OCI-LY7 (cell line): ENCODE results near the gene RPAIN. TPM values are rescaled to one million over a fixed set of nuclear protein-coding genes. Genes with fewer than 3 reads are reported as not detected.

Source experiments
- BruUV-seq: library from RNA; stranded (reverse); fragments of 400-500 nt; replicated peaks from 2 replicates; lab custom pipeline; 2021; lab: Mats Ljungman, UMichigan
- CTCF ChIA-PET: fragments of 300-600 bp; sonication (Branson Sonifier 250); formaldehyde crosslinking; loops from one replicate; lab custom pipeline; 2022; ENCODE audit warnings: antibody characterized with exemption; ENCODE audit not compliant: unreplicated experiment; lab: Charles Lee
- POLR2A ChIA-PET: fragments of 300-600 bp; sonication (Branson Sonifier 250); formaldehyde crosslinking; loops from one replicate; lab custom pipeline; 2022; ENCODE audit warnings: antibody characterized with exemption; lab: Charles Lee
- DNase-seq: peaks from one replicate; pipeline ENCODE4 v3.0.0-alpha.2; 2015; ENCODE audit warnings: low spot score
- H2AFZ ChIP-seq: fragments of 200-600 bp; sonication (generic), shearing (Covaris generic); 2 replicates; pipeline ENCODE4 v1.6.1; 2014; ENCODE audit warnings: mild to moderate bottlenecking, antibody characterized with exemption, low read length, moderate library complexity
- H3K27ac ChIP-seq: fragments of 200-600 bp; sonication (generic); 2 replicates; pipeline ENCODE4 v1.5.1; 2014; ENCODE audit warnings: mixed run types, low read depth, mild to moderate bottlenecking, moderate library complexity, low read length, inconsistent platforms; ENCODE audit not compliant: poor library complexity, severe bottlenecking
- H3K36me3 ChIP-seq: fragments of 200-600 bp; sonication (generic); 2 replicates; pipeline ENCODE4 v1.6.1; 2014; ENCODE audit warnings: mild to moderate bottlenecking, antibody characterized with exemption, low read length, moderate library complexity, mixed read lengths; ENCODE audit not compliant: insufficient read depth
- H3K4me1 ChIP-seq: fragments of 200-600 bp; sonication (generic); 2 replicates; pipeline ENCODE4 v1.5.1; 2014; ENCODE audit warnings: mild to moderate bottlenecking, low read length; ENCODE audit not compliant: insufficient read depth, poor library complexity, severe bottlenecking
- H3K4me2 ChIP-seq: fragments of 200-600 bp; sonication (generic); 2 replicates; pipeline ENCODE4 v1.6.1; 2014; ENCODE audit warnings: mild to moderate bottlenecking, low read length
- H3K4me3 ChIP-seq: fragments of 200-600 bp; sonication (generic); 2 replicates; pipeline ENCODE4 v1.5.1; 2014; ENCODE audit warnings: mild to moderate bottlenecking, low read depth, low read length; ENCODE audit not compliant: poor library complexity, severe bottlenecking
- H3K79me2 ChIP-seq: fragments of 200-600 bp; sonication (generic); 2 replicates; pipeline ENCODE4 v1.6.1; 2016; ENCODE audit warnings: low read depth, mild to moderate bottlenecking, low read length, moderate library complexity, mixed read lengths; ENCODE audit not compliant: insufficient read depth
- H3K9me2 ChIP-seq: fragments of 200-600 bp; sonication (generic); 2 replicates; pipeline ENCODE4 v1.6.1; 2016; ENCODE audit warnings: mild to moderate bottlenecking, low read length, mixed read lengths; ENCODE audit not compliant: insufficient read depth
- H3K9me3 ChIP-seq: fragments of 200-600 bp; sonication (generic); 2 replicates; pipeline ENCODE4 v1.6.1; 2014; ENCODE audit warnings: mild to moderate bottlenecking, mixed run types, low read length, mixed read lengths
- H4K20me1 ChIP-seq: fragments of 200-600 bp; sonication (generic); 2 replicates; pipeline ENCODE4 v1.6.1; 2014; ENCODE audit warnings: mild to moderate bottlenecking, antibody characterized with exemption, low read length, moderate library complexity, mixed read lengths; ENCODE audit not compliant: insufficient read depth
- CTCF ChIP-seq: fragments of 200-600 bp; sonication (generic); conservative IDR thresholded peaks from 2 replicates; pipeline ENCODE4 v1.5.1; 2014; ENCODE audit warnings: mild to moderate bottlenecking, antibody characterized with exemption, low read length, moderate library complexity, mixed read lengths
- EZH2phosphoT487 ChIP-seq: fragments of 200-600 bp; sonication (generic); IDR thresholded peaks from 2 replicates; pipeline ENCODE4 v1.6.1; 2018; ENCODE audit warnings: low read depth, borderline replicate concordance, mild to moderate bottlenecking, mixed run types, antibody characterized with exemption, low read length, moderate library complexity, mixed read lengths
- intact Hi-C: fragments of 100-400 bp; cut with micrococcal nuclease; formaldehyde crosslinking; loops from one replicate; pipeline ENCODE4 v1.10.0; 2022; ENCODE audit not compliant: unreplicated experiment
- total RNA-seq, 2 experiments: library from RNA; depleted of rRNA in 1 of 2; stranded (reverse); fragments of >200 nt in 1 of 2; shearing (Covaris generic) in 1 of 2; gene quantifications; 2 replicates each; pipeline ENCODE4 v1.2.3, GENCODE V29; 2014 to 2022

The RPAIN gene
- total RNA-seq, 2 experiments from 2014 or later, result 88.9 to 99.6 TPM

DNA sequence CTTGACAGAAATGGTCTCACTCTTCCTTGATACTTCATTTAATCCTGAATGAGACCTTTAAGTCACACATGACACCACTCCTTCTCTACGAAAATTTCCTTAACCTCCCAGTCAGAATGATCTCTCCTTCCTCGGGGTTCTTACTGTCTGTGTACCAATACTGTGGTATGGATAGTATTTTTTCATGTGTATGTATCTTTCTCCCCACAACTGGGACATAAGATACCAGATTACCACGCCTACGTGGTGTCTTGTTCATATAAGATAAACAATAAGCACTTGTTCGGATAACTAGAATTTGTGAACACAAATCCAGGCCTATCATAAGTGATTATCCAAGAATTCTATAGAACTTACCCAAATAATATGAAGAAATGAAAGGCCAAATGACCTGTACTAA lies 11.8 kb upstream of the RPAIN start:
- H3K9me3 ChIP-seq, result no peaks in the 10 kb centered on the region
- no peak overlapping the region for H3K4me3 ChIP-seq
- intact Hi-C loops, result no loop called here
- ChIA-PET CTCF (no interaction called here), POLR2A (no interaction called here)
- peaks cover 36% of the 10 kb centered on the region; the same call in 1 of the 2 replicates for H3K79me2 ChIP-seq
- DNase-seq, result no peak
- no peaks in the 10 kb centered on the region for H3K4me1 ChIP-seq
- no TSS peak for BruUV-seq
- TF ChIP-seq CTCF, result no peak
- no peak for TF ChIP-seq EZH2phosphoT487
- peaks cover 97% of the 10 kb centered on the region for H3K36me3 ChIP-seq
- no peak overlapping the region for H2AFZ ChIP-seq
- no peak overlapping the region for H3K4me2 ChIP-seq
- no peaks in the 10 kb centered on the region for H3K9me2 ChIP-seq
- 0 out of 2 replicates have a peak, but pooled peaks cover 7% of the 10 kb centered on the region for H4K20me1 ChIP-seq
- no peak overlapping the region for H3K27ac ChIP-seq

- Histone ChIP-seq H3K4me1 (no peaks in the 10 kb centered on the region), H3K27ac (no peak overlapping the region), H3K4me3 (no peak overlapping the region), H4K20me1 (0 out of 2 replicates have a peak, but pooled peaks cover 11% of the 10 kb centered on the region), H3K79me2 (peaks cover 54% of the 10 kb centered on the region; the same call in 1 of the 2 replicates), H3K4me2 (no peak overlapping the region), H3K9me2 (no peaks in the 10 kb centered on the region), H2AFZ (no peak overlapping the region), H3K9me3 (no peaks in the 10 kb centered on the region), H3K36me3 (peaks cover 97% of the 10 kb centered on the region)
- no peak for DNase-seq
- intact Hi-C loops, result no loop called here
- ChIA-PET POLR2A (no interaction called here), CTCF (no interaction called here)
- TF ChIP-seq CTCF (no peak), EZH2phosphoT487 (no peak)
- no TSS peak for BruUV-seq
These were observed 9.2 kb upstream of the RPAIN start for GRCh38 chr17:5410594-5411272.

GRCh38 chr17:5413682-5414081 lies 6.3 kb upstream of the RPAIN start:
- peaks cover 15% of the 10 kb centered on the region for H3K4me1 ChIP-seq
- no peak for DNase-seq
- no peak overlapping the region for H2AFZ ChIP-seq
- H3K9me3 ChIP-seq, result no peaks in the 10 kb centered on the region
- intact Hi-C loops, result no loop called here
- peaks cover 94% of the 10 kb centered on the region for H3K36me3 ChIP-seq
- H3K4me2 ChIP-seq, result no peak overlapping the region
- POLR2A ChIA-PET, result no interaction called here
- peaks cover 84% of the 10 kb centered on the region for H3K79me2 ChIP-seq
- H3K27ac ChIP-seq, result no peak overlapping the region
- no TSS peak for BruUV-seq
- TF ChIP-seq EZH2phosphoT487 (no peak), CTCF (no peak)
- H3K4me3 ChIP-seq, result no peak overlapping the region
- CTCF ChIA-PET, result no interaction called here
- H4K20me1 ChIP-seq, result peaks cover 21% of the 10 kb centered on the region
- H3K9me2 ChIP-seq, result no peaks in the 10 kb centered on the region
